Measurements from ENCODE around the gene OR2L8. TPM values are rescaled to one million over a fixed set of nuclear protein-coding genes. Genes with fewer than 3 reads are reported as not detected.
A peak's percentile ranks its signal among the peaks of the same experiment; 100 is the strongest.
"Not testable (repeated sequence)": the region's sequence is repeated elsewhere in the genome, so short reads cannot be mapped to it uniquely, and the experiment has no call there.

OR2L8 gene, protein sequence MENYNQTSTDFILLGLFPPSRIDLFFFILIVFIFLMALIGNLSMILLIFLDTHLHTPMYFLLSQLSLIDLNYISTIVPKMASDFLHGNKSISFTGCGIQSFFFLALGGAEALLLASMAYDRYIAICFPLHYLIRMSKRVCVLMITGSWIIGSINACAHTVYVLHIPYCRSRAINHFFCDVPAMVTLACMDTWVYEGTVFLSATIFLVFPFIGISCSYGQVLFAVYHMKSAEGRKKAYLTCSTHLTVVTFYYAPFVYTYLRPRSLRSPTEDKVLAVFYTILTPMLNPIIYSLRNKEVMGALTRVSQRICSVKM
- not detected in 2 replicates for total RNA-seq (2014; rRNA removed; shearing (Covaris generic))

DNA sequence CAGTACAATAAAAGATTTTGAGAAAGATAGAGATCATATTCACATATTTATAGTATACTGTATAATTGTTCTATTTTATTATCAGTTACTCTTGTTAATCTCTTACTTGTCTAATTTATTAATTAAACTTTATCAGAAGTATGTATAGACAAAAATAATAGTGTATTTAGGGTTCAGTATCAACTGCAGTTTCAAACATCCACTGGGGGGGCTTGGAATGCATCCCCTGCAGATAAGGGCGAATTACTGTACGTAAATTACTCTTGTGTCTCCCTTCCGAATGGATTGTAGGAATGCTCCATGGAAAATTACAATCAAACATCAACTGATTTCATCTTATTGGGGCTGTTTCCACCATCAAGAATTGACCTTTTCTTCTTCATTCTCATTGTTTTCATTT is at the start of gene OR2L8:
Gene OR2L8 (plus strand): TSS at position 301 of the 400 bp plus-strand sequence. CDS start 0 bp downstream, at position 301.
- no peak for DNase-seq (ENCODE audit: low spot score)

DNA sequence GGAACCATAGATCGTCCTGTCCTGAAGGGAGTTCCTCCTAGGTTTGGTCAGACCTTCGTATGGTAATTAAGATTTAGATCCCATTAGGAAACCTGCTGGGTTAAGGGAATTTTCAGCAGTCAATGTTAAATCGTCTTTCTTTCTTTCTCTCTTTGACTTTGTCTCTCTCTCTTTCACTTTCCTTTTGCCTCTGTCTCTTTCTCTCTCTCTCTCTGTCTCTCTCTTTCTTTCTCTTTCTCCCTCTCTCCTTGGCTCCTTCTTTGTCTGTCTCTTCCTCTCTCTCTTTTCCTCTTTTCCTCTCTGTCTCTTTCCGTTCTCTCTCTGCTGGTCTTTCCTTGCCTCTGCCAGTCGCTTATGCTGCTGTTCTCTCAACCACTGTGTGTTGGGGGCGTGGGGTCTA is 44.5 kb upstream of the OR2L8 start:
- DNase-seq (ENCODE audit: low spot score): no peak

DNA sequence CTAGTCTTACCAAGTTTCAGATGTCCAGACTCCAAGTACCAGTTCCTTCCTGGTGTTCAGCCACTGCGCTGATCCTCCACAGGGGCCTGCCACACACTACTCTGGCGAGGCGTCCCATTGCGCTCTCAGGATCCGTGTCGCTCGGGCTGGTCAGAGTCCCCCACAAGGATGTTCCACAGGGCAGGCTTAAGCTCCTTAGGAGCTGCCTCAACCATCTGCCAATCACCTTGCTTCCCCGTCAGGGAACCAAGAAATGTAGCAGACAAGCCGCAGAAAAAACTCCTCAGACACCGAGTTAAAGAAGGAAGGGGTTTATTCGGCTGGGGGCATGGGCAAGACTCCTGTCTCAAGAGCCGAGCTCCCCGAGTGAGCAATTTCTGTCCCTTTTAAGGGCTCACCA is 43.5 kb upstream of the OR2L8 start:
- DNase-seq (ENCODE audit: low spot score): no peak

DNA sequence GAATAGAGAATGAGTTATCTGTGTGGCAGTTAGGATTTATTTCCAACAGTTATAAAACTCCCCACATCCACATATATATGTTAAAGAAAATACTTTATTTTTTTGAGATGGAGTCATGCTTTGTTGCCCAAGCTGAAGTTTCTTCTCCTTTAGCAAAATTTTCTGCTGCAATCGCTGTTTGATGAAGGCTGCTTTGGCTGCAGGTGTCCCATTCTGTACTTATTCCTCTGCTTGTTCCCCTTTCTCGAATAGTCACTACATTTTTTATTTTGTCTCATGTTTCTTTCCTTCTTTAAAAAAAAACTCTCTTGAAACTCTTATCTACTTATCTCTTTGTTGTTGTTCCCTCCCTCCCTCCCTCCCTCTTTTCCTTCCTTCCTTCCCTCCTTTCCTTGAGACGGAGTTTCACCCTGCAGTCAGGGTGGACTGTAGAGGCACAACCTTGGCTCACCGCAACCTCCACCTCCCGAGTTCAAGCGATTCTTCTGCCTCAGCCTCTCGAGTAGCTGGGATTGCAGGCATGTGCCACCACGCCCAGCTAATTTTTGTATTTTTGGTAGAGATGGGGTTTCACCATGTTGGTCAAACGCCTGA is 42.7 kb upstream of the OR2L8 start:
- DNase-seq (ENCODE audit: low spot score): no peak

DNA sequence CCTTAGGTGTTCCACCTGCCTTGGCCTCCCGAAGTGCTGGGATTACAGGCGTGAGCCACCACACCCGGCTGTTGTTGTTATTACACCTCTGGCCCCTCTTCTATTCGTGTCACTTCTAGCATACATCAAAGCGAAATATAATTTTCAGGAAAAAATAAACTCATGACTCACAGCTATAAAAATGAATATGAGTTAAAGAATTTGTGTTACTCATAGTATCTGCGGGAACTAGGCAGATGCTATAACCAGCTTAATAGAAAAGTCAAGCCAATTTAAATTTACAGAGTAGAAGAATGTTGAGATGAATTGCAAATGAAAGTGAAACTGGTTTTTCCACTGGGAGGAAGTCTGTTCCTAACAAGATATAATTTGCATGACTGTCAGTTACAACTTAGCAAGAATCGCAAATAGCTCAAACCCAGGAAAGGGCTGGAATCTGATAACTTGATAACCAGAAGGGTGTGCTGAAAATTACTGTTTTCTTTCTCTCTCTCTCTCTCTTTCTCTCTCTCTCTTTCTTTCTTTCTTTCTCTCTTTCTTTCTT is 42.1 kb upstream of the OR2L8 start:
- DNase-seq (ENCODE audit: low spot score): peak; percentile 86

DNA sequence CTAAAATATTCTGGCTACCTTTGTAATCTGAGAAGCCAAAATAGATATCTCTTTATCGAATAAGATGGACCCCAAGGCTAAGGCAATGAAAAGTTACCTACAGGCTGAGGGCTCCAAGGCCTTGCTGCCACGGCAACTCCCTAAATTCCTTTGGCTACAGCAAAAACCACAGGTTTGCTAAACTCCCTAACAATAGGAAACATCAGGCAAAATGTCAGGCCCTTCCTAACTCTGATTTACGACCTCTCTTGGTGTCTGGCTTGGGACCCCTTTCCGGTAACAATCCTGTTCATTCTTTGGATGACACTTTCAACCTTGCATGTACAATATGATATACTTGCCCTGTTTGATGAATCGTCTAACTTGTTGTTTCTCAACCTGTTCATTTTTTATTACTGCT is 39.9 kb upstream of the OR2L8 start:
- DNase-seq (ENCODE audit: low spot score): no peak

DNA sequence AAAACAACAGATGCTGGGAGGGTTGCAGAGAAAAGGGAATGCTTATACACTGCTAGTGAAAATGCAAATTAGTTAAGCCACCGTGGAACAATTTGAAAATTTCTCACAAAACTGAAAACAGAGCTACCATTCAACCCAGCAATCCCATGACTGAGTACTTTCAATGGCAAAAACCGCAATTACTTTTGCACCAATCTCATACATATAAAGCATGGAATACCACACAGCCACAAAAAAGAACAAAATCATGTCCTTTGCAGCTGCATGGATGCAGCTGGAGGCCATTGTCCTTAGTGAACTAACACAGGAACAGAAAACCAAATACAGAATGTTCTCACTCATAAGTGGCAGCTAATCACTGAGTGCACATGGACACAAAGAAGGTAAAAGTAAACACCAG is 34.9 kb upstream of the OR2L8 start:
- DNase-seq (ENCODE audit: low spot score): no peak

DNA sequence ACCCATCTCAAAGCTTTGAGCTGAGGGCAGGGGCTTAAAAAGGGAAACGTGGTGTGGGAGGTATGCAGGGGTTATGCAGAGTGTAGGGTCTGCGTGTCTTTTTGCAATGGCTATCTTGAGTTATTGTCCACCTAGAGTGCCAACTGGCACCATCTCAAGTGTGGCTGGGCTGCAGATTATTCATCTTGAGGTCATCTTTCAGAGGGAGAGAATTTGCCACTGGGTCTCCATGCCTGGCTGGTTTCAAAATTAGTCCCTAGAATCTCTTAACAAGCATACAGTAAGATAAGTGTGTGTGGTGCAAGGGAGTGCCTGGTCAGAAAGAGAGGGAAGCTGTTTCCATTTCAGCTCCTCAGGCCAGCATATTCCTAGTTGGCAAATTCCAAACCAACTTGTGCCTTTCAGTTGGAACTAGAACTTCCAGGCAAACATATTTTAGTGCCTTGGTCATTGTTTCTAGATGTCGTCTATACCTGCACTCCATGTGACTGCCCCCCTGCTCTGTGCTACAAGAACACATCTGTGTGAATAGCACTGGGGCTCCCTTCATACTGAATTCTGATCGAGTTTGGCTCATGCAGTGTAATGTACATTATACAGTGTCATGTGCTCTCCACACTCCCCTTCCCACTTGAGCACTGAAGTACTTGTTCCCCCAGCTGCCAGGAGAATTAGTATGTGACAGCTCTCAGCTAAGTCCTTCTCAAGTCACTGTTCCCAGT is 33.6 kb upstream of the OR2L8 start:
- peak; percentile 16 for DNase-seq (ENCODE audit: low spot score)

DNA sequence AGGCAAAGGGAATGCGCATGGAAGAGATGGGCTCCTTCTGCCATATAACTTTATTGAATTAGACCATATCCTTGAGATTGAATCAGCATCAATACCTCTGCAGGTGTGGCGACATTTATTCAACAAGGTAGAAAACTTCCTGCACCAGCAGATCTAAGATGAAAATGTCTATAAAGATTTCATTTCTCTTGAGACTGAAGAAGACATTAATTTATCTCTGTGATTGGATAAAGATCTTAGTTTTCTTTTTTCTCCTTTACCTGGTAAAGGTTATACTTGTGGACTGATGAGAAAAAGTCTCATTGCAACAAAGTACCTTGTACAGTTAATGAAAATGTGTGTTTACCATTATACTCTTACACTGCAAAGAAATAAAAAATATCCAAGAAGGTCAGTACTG is 28.7 kb upstream of the OR2L8 start, which contains the start of gene OR2T8:
Gene OR2T8 (plus strand): TSS at position 301 of the 400 bp plus-strand sequence. CDS start 766 bp downstream, outside the sequence.
- no peak for DNase-seq (ENCODE audit: low spot score)

DNA sequence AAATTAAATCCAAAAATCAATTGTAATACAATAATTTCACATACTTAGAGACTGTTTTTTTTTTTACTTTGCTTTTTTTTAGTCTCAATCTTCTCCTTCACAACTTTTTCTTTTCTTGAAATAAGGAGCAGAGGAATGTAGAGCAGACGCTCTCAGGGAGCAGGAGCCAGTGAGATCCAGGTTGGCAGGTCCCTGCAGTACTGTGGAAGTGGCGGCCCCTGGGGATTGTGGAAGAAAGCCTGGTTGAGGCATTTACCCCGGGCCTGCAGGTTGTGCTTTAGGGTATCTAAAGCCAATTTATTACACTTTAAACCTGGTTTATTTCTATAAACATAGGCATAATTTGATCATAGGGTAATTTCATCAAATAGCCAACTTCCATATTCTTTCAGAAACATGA is 24.7 kb upstream of the OR2L8 start:
- DNase-seq (ENCODE audit: low spot score): no peak

DNA sequence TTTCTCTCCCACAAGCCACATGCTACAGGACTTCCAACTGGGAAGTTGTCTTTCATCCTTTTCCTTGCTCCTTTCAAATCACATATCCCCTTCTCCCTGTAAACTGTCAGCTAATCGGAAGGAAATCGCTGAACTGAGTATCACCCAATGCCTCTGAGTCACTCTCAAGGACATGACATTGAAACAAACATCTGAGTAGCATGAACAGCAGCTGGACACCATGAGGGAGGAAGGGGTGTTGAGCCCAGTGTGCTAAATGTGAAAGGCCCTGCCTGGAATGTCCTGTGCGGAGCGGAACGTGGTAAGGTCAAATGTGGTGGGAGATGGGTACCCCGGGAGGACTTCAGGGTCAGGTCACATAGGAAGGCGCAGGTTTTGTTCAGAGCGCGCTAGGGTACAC is 23.8 kb upstream of the OR2L8 start, which contains the start of gene OR2AJ1:
Gene OR2AJ1 (plus strand): TSS at position 22 of the 400 bp plus-strand sequence. CDS start 8,880 bp downstream, outside the sequence.
- DNase-seq (ENCODE audit: low spot score): no peak

DNA sequence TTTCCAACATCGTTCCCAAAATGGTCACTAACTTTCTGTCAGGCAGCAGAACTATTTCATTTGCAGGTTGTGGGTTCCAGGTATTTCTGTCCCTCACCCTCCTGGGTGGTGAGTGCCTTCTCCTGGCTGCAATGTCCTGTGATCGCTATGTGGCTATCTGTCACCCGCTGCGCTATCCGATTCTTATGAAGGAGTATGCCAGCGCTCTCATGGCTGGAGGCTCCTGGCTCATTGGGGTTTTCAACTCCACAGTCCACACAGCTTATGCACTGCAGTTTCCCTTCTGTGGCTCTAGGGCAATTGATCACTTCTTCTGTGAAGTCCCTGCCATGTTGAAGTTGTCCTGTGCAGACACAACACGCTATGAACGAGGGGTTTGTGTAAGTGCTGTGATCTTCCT is 14.7 kb upstream of the OR2L8 start:
- DNase-seq (ENCODE audit: low spot score): no peak

DNA sequence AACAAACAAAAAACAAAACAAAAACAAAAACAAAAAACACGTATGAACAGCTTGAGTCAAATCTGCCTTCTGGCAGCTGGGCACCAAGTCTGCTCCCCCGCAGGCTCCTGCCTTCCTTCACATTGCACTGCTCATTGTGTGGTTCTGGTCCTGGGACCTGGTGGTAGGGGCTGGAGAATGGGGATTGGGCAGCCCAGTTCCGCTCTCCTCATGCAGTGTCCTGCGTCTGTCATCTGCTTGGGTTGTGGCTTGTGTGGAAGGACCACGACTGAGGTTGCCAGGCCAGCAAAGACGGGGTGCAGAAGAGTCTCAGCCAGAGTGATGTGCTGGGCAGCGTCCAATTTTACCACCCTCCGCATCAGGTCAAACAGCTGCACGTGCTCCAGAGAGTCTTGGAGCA is 12.9 kb upstream of the OR2L8 start:
- no peak for DNase-seq (ENCODE audit: low spot score)

DNA sequence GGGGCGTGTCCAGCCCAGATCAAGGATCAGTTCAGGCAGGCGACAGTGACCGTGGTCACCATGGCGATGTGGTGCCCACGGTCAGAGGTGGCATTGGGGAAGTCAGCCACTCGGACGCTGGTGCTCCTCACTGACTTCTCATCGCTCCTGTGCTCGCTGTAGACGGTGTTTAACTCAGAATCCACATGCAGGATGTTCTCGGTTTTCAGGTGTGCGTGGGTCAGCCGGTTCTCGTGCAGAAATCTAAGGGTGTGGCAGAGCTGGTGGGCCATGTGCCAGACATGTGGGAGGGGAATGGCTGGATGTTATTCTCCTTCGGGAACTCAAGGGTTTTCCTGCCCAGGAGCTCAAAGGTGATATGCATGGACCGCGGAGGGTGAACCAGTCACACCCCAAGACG is 12.2 kb upstream of the OR2L8 start:
- DNase-seq (ENCODE audit: low spot score): no peak

DNA sequence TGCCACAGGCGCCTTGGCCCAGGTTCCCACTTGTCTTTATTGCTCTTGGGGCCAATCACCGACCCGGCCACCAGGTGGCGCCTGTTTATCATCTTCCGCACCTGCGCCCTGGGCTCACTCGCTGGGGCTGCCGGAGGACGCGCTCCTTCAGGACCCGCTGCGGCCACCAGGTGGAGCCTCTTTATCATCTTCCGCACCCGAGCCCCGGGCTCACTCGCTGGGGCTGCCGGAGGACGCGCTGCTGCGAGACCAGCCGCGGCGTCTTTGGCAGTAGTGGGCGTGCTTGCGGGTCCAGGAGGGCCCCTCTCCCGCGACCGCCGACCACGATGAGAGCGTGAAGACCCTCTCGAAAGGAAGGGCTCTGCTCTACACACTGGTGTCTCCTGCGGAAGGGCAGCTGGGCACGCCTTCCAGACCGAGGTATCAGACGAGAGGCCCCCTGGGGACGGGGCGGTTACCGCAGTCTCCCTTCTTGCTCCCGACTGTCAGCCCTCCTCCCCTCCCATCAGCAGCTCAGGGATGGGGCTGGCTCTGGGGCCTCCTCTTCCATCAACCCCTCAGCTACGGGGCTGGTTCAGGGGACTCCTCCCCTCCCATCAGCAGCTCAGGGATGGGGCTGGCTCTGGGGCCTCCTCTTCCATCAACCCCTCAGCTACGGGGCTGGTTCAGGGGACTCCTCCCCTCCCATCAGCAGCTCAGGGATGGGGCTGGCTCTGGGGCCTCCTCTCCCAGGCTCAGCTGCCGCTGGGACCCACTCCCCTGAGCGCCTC is 11.5 kb upstream of the OR2L8 start:
- not testable (repeated sequence) for DNase-seq (ENCODE audit: low spot score)

DNA sequence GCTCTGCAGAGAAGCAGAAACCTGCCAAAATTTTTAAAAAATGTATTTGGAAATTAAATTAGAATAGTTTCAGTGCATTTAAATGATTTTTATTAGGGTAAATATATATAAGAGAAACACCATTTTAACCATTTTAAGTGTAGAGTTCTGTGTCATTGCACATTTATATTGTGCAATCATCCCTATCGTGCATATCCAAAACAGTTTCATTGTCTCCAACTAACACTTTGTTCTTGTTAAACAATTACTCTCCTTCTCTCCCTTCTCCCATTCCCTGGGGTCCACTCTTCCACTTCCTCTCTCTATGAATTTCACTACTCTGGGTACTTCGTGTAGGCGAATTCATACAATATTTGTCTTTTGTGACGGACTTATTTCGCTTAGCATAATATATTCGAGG is 6.0 kb upstream of the OR2L8 start:
- no peak for DNase-seq (ENCODE audit: low spot score)

DNA sequence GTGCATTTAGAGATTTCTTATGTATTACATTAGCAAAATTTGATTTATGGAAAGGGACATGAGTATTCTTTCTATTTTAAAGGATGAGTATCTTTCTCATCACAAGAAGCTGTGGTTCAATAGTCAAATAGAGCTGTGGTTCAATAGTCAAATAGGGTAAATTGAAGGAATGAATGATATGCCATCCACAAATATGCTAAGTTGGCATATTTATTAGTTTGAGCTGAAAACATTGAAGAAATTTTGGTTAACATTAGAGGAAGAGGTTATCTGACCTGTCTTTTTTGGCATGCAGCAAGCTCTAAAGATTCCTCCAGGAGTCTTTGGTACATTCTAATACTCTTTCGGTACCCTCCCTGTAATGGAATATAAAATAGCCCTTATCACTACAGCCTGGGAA is 4.8 kb downstream of the OR2L8 start:
- DNase-seq (ENCODE audit: low spot score): no peak

DNA sequence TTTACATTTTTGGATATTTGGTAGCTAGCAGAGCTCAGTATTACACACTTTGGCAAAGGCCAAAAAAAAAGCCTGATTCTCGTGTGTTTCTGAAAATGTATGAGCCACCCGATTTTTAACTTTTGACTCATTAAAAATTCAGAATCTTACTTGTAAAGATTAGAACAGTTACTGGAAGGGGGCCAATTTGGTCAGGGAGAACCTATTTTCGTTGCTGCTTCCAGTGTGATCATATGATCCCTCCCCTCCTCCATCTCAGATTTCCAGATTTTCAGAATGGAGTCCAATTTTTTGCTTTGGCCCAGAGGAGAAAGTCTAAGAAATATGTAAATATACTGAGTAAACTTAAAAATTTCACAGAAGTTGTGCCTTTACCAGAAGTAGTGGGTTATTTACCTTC is 13.1 kb downstream of the OR2L8 start:
- no peak for DNase-seq (ENCODE audit: low spot score)

DNA sequence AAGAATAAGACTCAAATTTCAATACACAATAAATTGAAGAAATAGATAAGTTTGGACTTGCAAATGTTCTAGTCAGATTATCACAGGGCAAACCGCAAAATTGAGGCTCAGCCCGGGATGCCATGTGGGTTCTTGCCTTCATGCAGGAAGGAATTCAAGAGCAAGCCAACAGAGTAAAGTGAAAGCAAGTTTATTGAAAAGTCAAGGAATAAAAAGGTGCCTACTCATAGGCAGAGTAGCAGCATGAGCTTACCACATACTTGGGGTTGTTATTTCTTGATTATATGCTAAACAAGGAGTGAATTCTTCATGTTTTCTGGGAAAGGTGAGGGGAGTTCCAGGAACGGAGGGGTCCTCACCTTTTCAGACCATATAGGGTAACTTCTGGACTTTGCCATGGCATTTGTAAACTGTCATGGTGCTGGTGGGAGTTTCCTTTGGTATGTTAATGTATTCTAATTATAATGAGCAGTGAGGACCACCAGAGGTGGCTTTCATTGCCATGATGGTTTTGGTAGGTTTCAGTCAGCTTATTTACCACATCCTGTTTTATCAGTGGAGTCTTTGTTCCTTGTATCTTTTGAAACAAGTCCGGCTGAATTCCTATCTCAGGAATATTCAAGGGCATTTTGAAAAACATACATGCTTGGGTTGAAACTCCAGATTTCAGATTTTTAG is 14.4 kb downstream of the OR2L8 start:
- no peak for DNase-seq (ENCODE audit: low spot score)

DNA sequence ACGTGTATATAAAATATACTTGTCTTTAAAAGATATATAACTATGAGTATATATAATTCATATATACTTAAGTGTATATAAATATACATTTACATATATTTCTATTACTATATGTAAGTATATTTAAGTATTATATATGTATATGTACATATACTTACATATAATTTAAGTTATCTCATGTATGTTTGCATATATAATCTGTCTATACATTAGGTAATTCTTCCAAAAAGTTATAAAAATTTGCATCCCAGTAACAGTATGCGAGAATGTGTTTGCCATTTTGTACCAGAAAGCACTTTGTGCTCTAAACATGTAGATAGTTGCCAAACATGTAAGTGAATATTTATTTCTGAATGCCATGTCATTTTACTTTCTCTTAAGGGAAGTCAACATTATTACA is 16.3 kb downstream of the OR2L8 start, which contains the start of gene OR2AK2:
Gene OR2AK2 (plus strand): TSS at position 301 of the 400 bp plus-strand sequence. CDS start 144 bp downstream, outside the sequence.
- DNase-seq (ENCODE audit: low spot score): no peak

Measured in A172 (cell line).